OCI-LY7 (cell line): ENCODE results near the gene RASSF5. TPM values are rescaled to one million over a fixed set of nuclear protein-coding genes. Genes with fewer than 3 reads are reported as not detected.

Experiments
- BruUV-seq: library from RNA; stranded (reverse); fragments of 400-500 nt; replicated peaks from 2 replicates; lab custom pipeline; 2021; lab: Mats Ljungman, UMichigan
- CTCF ChIA-PET: fragments of 300-600 bp; sonication (Branson Sonifier 250); formaldehyde crosslinking; loops from one replicate; lab custom pipeline; 2022; ENCODE audit warnings: antibody characterized with exemption; ENCODE audit not compliant: unreplicated experiment; lab: Charles Lee
- POLR2A ChIA-PET: fragments of 300-600 bp; sonication (Branson Sonifier 250); formaldehyde crosslinking; loops from one replicate; lab custom pipeline; 2022; ENCODE audit warnings: antibody characterized with exemption; lab: Charles Lee
- DNase-seq: peaks from one replicate; pipeline ENCODE4 v3.0.0-alpha.2; 2015; ENCODE audit warnings: low spot score
- H2AFZ ChIP-seq: fragments of 200-600 bp; sonication (generic), shearing (Covaris generic); 2 replicates; pipeline ENCODE4 v1.6.1; 2014; ENCODE audit warnings: mild to moderate bottlenecking, antibody characterized with exemption, low read length, moderate library complexity
- H3K27ac ChIP-seq: fragments of 200-600 bp; sonication (generic); 2 replicates; pipeline ENCODE4 v1.5.1; 2014; ENCODE audit warnings: mixed run types, low read depth, mild to moderate bottlenecking, moderate library complexity, low read length, inconsistent platforms; ENCODE audit not compliant: poor library complexity, severe bottlenecking
- H3K36me3 ChIP-seq: fragments of 200-600 bp; sonication (generic); 2 replicates; pipeline ENCODE4 v1.6.1; 2014; ENCODE audit warnings: mild to moderate bottlenecking, antibody characterized with exemption, low read length, moderate library complexity, mixed read lengths; ENCODE audit not compliant: insufficient read depth
- H3K4me1 ChIP-seq: fragments of 200-600 bp; sonication (generic); 2 replicates; pipeline ENCODE4 v1.5.1; 2014; ENCODE audit warnings: mild to moderate bottlenecking, low read length; ENCODE audit not compliant: insufficient read depth, poor library complexity, severe bottlenecking
- H3K4me2 ChIP-seq: fragments of 200-600 bp; sonication (generic); 2 replicates; pipeline ENCODE4 v1.6.1; 2014; ENCODE audit warnings: mild to moderate bottlenecking, low read length
- H3K4me3 ChIP-seq: fragments of 200-600 bp; sonication (generic); 2 replicates; pipeline ENCODE4 v1.5.1; 2014; ENCODE audit warnings: mild to moderate bottlenecking, low read depth, low read length; ENCODE audit not compliant: poor library complexity, severe bottlenecking
- H3K79me2 ChIP-seq: fragments of 200-600 bp; sonication (generic); 2 replicates; pipeline ENCODE4 v1.6.1; 2016; ENCODE audit warnings: low read depth, mild to moderate bottlenecking, low read length, moderate library complexity, mixed read lengths; ENCODE audit not compliant: insufficient read depth
- H3K9me2 ChIP-seq: fragments of 200-600 bp; sonication (generic); 2 replicates; pipeline ENCODE4 v1.6.1; 2016; ENCODE audit warnings: mild to moderate bottlenecking, low read length, mixed read lengths; ENCODE audit not compliant: insufficient read depth
- H3K9me3 ChIP-seq: fragments of 200-600 bp; sonication (generic); 2 replicates; pipeline ENCODE4 v1.6.1; 2014; ENCODE audit warnings: mild to moderate bottlenecking, mixed run types, low read length, mixed read lengths
- H4K20me1 ChIP-seq: fragments of 200-600 bp; sonication (generic); 2 replicates; pipeline ENCODE4 v1.6.1; 2014; ENCODE audit warnings: mild to moderate bottlenecking, antibody characterized with exemption, low read length, moderate library complexity, mixed read lengths; ENCODE audit not compliant: insufficient read depth
- EZH2phosphoT487 ChIP-seq: fragments of 200-600 bp; sonication (generic); IDR thresholded peaks from 2 replicates; pipeline ENCODE4 v1.6.1; 2018; ENCODE audit warnings: low read depth, borderline replicate concordance, mild to moderate bottlenecking, mixed run types, antibody characterized with exemption, low read length, moderate library complexity, mixed read lengths
- intact Hi-C: fragments of 100-400 bp; cut with micrococcal nuclease; formaldehyde crosslinking; loops from one replicate; pipeline ENCODE4 v1.10.0; 2022; ENCODE audit not compliant: unreplicated experiment
- total RNA-seq, 2 experiments: library from RNA; depleted of rRNA in 1 of 2; stranded (reverse); fragments of >200 nt in 1 of 2; shearing (Covaris generic) in 1 of 2; gene quantifications; 2 replicates each; pipeline ENCODE4 v1.2.3, GENCODE V29; 2014 to 2022
- TF ChIP-seq, protein P1 (sequence below): fragments of 200-600 bp; sonication (generic); conservative IDR thresholded peaks from 2 replicates; pipeline ENCODE4 v1.5.1; 2014; ENCODE audit warnings: mild to moderate bottlenecking, antibody characterized with exemption, low read length, moderate library complexity, mixed read lengths

Gene RASSF5
- total RNA-seq, 2 experiments from 2014 or later = 19.8 to 25.7 TPM

DNA sequence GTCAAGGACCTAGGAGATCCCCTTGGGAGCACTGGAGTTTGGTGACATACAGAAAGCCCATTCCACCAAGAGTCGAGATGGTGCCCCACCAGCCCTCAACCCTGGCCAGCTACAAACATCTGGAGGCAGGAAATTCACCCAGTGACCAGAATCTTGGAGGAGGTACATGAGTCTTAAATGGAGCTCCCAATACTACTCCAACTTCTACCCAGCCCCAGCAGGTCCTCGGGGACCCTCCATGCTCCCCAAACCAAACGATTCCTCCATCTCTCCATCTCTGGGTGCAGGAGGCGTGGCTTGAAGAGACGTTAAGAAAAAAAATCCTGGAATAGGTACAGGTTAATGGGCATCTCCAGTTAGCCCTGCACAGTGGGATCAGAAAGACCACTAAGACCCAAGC is 5.5 kb upstream of the RASSF5 start:
- CTCF ChIA-PET = no interaction called here
- BruUV-seq = no TSS peak
- no peak overlapping the region for H3K27ac ChIP-seq

DNA sequence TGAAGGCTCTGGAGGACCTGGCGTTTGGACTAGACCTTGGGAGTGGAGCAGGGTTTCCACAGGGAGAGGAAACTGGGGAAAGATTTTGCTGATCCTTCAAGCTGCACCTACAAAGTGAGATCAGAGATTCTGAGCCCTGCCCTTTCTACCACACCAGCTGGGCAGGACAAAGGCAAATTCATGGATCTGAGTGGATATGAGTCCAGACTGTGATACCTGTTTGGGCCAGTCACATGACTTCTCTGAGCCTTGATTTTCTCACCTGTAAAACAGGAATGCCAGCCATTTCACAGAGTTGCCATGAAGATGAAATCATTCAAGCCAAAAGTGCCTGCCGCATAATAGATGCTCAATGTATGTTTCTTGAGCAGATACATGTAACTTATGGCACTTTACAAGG is 4.9 kb upstream of the RASSF5 start:
- H3K79me2 ChIP-seq = no peaks in the 10 kb centered on the region
- H3K4me3 ChIP-seq = no peak overlapping the region
- TF ChIP-seq, protein P1, sequence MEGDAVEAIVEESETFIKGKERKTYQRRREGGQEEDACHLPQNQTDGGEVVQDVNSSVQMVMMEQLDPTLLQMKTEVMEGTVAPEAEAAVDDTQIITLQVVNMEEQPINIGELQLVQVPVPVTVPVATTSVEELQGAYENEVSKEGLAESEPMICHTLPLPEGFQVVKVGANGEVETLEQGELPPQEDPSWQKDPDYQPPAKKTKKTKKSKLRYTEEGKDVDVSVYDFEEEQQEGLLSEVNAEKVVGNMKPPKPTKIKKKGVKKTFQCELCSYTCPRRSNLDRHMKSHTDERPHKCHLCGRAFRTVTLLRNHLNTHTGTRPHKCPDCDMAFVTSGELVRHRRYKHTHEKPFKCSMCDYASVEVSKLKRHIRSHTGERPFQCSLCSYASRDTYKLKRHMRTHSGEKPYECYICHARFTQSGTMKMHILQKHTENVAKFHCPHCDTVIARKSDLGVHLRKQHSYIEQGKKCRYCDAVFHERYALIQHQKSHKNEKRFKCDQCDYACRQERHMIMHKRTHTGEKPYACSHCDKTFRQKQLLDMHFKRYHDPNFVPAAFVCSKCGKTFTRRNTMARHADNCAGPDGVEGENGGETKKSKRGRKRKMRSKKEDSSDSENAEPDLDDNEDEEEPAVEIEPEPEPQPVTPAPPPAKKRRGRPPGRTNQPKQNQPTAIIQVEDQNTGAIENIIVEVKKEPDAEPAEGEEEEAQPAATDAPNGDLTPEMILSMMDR = no peak
- no peak for TF ChIP-seq EZH2phosphoT487
- no peaks in the 10 kb centered on the region for H4K20me1 ChIP-seq
- H3K36me3 ChIP-seq = peaks cover 13% of the 10 kb centered on the region; the same call in 1 of the 2 replicates
- H2AFZ ChIP-seq = no peak overlapping the region
- POLR2A ChIA-PET = no interaction called here
- H3K9me2 ChIP-seq = no peaks in the 10 kb centered on the region
- H3K4me2 ChIP-seq = no peak overlapping the region
- H3K9me3 ChIP-seq = no peaks in the 10 kb centered on the region
- CTCF ChIA-PET = no interaction called here
- H3K4me1 ChIP-seq = peaks cover 5% of the 10 kb centered on the region
- BruUV-seq = no TSS peak
- intact Hi-C loops = no loop called here
- no peak overlapping the region for H3K27ac ChIP-seq
- no peak for DNase-seq

More for the DNA sequence above, 5.5 kb upstream of the RASSF5 start:
- Histone ChIP-seq H3K9me3 (no peaks in the 10 kb centered on the region), H2AFZ (no peak overlapping the region), H3K4me3 (no peak overlapping the region), H4K20me1 (no peaks in the 10 kb centered on the region), H3K79me2 (no peaks in the 10 kb centered on the region), H3K4me2 (no peak overlapping the region), H3K4me1 (peaks cover 10% of the 10 kb centered on the region), H3K36me3 (peaks cover 13% of the 10 kb centered on the region; the same call in 1 of the 2 replicates), H3K9me2 (no peaks in the 10 kb centered on the region)
- DNase-seq = no peak
- no peak for TF ChIP-seq EZH2phosphoT487
- TF ChIP-seq, protein P1 = no peak
- intact Hi-C loops = no loop called here
- POLR2A ChIA-PET = no interaction called here

DNA sequence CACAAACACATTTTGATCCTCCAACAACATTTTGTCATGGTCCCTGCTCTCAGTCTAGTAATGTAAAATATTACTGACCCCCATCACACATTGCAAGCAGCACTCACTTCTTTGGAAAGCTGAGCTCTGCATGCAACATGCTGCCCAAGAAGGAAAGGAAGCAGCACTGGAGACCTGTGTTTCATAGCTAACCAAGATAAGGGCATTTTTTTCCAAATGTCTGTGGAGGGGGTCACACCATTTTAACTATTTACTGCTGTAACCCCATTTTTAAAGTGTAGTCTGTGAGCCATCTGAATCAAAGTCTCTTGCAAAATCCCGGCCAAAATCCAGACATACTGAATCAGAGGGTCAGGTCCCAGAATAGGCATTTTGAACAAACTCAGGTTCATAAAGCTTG is 4.5 kb upstream of the RASSF5 start:
- CTCF ChIA-PET = no interaction called here
- intact Hi-C loops = no loop called here
- no peaks in the 10 kb centered on the region for H3K9me3 ChIP-seq
- H3K36me3 ChIP-seq = peaks cover 9% of the 10 kb centered on the region; the same call in 1 of the 2 replicates
- no peak for DNase-seq
- H3K27ac ChIP-seq = no peak overlapping the region
- no peaks in the 10 kb centered on the region for H3K79me2 ChIP-seq
- H3K9me2 ChIP-seq = no peaks in the 10 kb centered on the region
- TF ChIP-seq EZH2phosphoT487 = no peak
- TF ChIP-seq, protein P1 = no peak
- H2AFZ ChIP-seq = no peak overlapping the region
- H3K4me2 ChIP-seq = no peak overlapping the region
- H4K20me1 ChIP-seq = no peaks in the 10 kb centered on the region
- H3K4me1 ChIP-seq = peaks cover 1% of the 10 kb centered on the region
- BruUV-seq = no TSS peak
- POLR2A ChIA-PET = interaction anchor here (1.1 kb wide), 1 partner anchor 378 kb away, joined by 3 read pairs; no protein-coding TSS in a partner anchor
- no peak overlapping the region for H3K4me3 ChIP-seq
